ENCODE results near the gene STIL.

The STIL gene

GRCh38 chr1:47332779-47333577 is 19.0 kb upstream of the STIL start:
- no peak for TF ChIP-seq ZNF274 (IDR thresholded peaks at IDR 0.05; ENCODE audit: low read depth, low read length)
- TF ChIP-seq YY1 (IDR thresholded peaks at IDR 0.05; ENCODE audit: insufficient read depth, insufficient read length): no peak
- no peak for TF ChIP-seq SUZ12 (IDR thresholded peaks at IDR 0.05; ENCODE audit: extremely low read depth, insufficient read depth, insufficient read length)
- H3K4me1 ChIP-seq (ENCODE audit: insufficient read depth, insufficient read length): peaks cover 7% of the 10 kb centered on the region
- no peaks in the 10 kb centered on the region for H3K9me3 ChIP-seq (ENCODE audit: insufficient read depth, low read length)
- no peak for DNase-seq (ENCODE audit: low read depth, low spot score)
- peak overlapping the region; percentile 99 for H3K9ac ChIP-seq (ENCODE audit: insufficient read length, low read depth)
- H3K36me3 ChIP-seq (ENCODE audit: insufficient read depth, insufficient read length, low read length): peaks cover 6% of the 10 kb centered on the region
- no peaks in the 10 kb centered on the region for H3K27me3 ChIP-seq (ENCODE audit: insufficient read depth, insufficient read length)
- peak overlapping the region; percentile 92 for H3K4me3 ChIP-seq (ENCODE audit: insufficient read length, low read depth)

GRCh38 chr1:47331875-47332274 is 17.9 kb upstream of the STIL start:
- DNase-seq (ENCODE audit: low read depth, low spot score): no peak
- peak overlapping the region; percentile 99 for H3K9ac ChIP-seq (ENCODE audit: insufficient read length, low read depth)
- H3K36me3 ChIP-seq (ENCODE audit: insufficient read depth, insufficient read length, low read length): peaks cover 6% of the 10 kb centered on the region
- H3K4me1 ChIP-seq (ENCODE audit: insufficient read depth, insufficient read length): peaks cover 7% of the 10 kb centered on the region
- TF ChIP-seq SUZ12 (IDR thresholded peaks at IDR 0.05; ENCODE audit: extremely low read depth, insufficient read depth, insufficient read length) (no peak), YY1 (IDR thresholded peaks at IDR 0.05; ENCODE audit: insufficient read depth, insufficient read length) (no peak), ZNF274 (IDR thresholded peaks at IDR 0.05; ENCODE audit: low read depth, low read length) (no peak)
- no peaks in the 10 kb centered on the region for H3K9me3 ChIP-seq (ENCODE audit: insufficient read depth, low read length)
- no peak overlapping the region for H3K4me3 ChIP-seq (ENCODE audit: insufficient read length, low read depth)
- H3K27me3 ChIP-seq (ENCODE audit: insufficient read depth, insufficient read length): no peaks in the 10 kb centered on the region

- no peak for TF ChIP-seq SUZ12 (IDR thresholded peaks at IDR 0.05; ENCODE audit: extremely low read depth, insufficient read depth, insufficient read length)
- no peak for TF ChIP-seq YY1 (IDR thresholded peaks at IDR 0.05; ENCODE audit: insufficient read depth, insufficient read length)
- TF ChIP-seq ZNF274 (IDR thresholded peaks at IDR 0.05; ENCODE audit: low read depth, low read length): no peak
- H3K27me3 ChIP-seq (ENCODE audit: insufficient read depth, insufficient read length): no peaks in the 10 kb centered on the region
- H3K36me3 ChIP-seq (ENCODE audit: insufficient read depth, insufficient read length, low read length): no peaks in the 10 kb centered on the region
- H3K4me1 ChIP-seq (ENCODE audit: insufficient read depth, insufficient read length): peaks cover 7% of the 10 kb centered on the region
- no peak overlapping the region for H3K4me3 ChIP-seq (ENCODE audit: insufficient read length, low read depth)
- no peak overlapping the region for H3K9ac ChIP-seq (ENCODE audit: insufficient read length, low read depth)
- no peaks in the 10 kb centered on the region for H3K9me3 ChIP-seq (ENCODE audit: insufficient read depth, low read length)
- DNase-seq (ENCODE audit: low read depth, low spot score): no peak
These were observed 16.3 kb upstream of the STIL start for GRCh38 chr1:47330212-47330611.

- DNase-seq (ENCODE audit: low read depth, low spot score): no peak
- no peaks in the 10 kb centered on the region for H3K27me3 ChIP-seq (ENCODE audit: insufficient read depth, insufficient read length)
These were observed 15.0 kb upstream of the STIL start for GRCh38 chr1:47328992-47329391.

GRCh38 chr1:47326271-47326670 is 12.3 kb upstream of the STIL start:
- no peak for DNase-seq (ENCODE audit: low read depth, low spot score)
- H3K27me3 ChIP-seq (ENCODE audit: insufficient read depth, insufficient read length): no peaks in the 10 kb centered on the region

More at GRCh38 chr1:47328992-47329391, 15.0 kb upstream of the STIL start:
- Histone ChIP-seq H3K9ac (ENCODE audit: insufficient read length, low read depth) (no peak overlapping the region), H3K9me3 (ENCODE audit: insufficient read depth, low read length) (no peaks in the 10 kb centered on the region), H3K36me3 (ENCODE audit: insufficient read depth, insufficient read length, low read length) (no peaks in the 10 kb centered on the region), H3K4me3 (ENCODE audit: insufficient read length, low read depth) (no peak overlapping the region), H3K4me1 (ENCODE audit: insufficient read depth, insufficient read length) (peaks cover 7% of the 10 kb centered on the region)
- TF ChIP-seq YY1 (IDR thresholded peaks at IDR 0.05; ENCODE audit: insufficient read depth, insufficient read length) (no peak), SUZ12 (IDR thresholded peaks at IDR 0.05; ENCODE audit: extremely low read depth, insufficient read depth, insufficient read length) (no peak), ZNF274 (IDR thresholded peaks at IDR 0.05; ENCODE audit: low read depth, low read length) (no peak)

GRCh38 chr1:47325528-47325927 is 11.6 kb upstream of the STIL start:
- no peaks in the 10 kb centered on the region for H3K4me1 ChIP-seq (ENCODE audit: insufficient read depth, insufficient read length)
- no peak overlapping the region for H3K4me3 ChIP-seq (ENCODE audit: insufficient read length, low read depth)
- no peaks in the 10 kb centered on the region for H3K27me3 ChIP-seq (ENCODE audit: insufficient read depth, insufficient read length)
- no peak overlapping the region for H3K9ac ChIP-seq (ENCODE audit: insufficient read length, low read depth)
- no peak for TF ChIP-seq SUZ12 (IDR thresholded peaks at IDR 0.05; ENCODE audit: extremely low read depth, insufficient read depth, insufficient read length)
- TF ChIP-seq ZNF274 (IDR thresholded peaks at IDR 0.05; ENCODE audit: low read depth, low read length): no peak
- TF ChIP-seq YY1 (IDR thresholded peaks at IDR 0.05; ENCODE audit: insufficient read depth, insufficient read length): no peak
- no peaks in the 10 kb centered on the region for H3K9me3 ChIP-seq (ENCODE audit: insufficient read depth, low read length)
- DNase-seq (ENCODE audit: low read depth, low spot score): no peak
- no peaks in the 10 kb centered on the region for H3K36me3 ChIP-seq (ENCODE audit: insufficient read depth, insufficient read length, low read length)

More at GRCh38 chr1:47326271-47326670, 12.3 kb upstream of the STIL start:
- TF ChIP-seq ZNF274 (IDR thresholded peaks at IDR 0.05; ENCODE audit: low read depth, low read length): no peak
- no peak for TF ChIP-seq SUZ12 (IDR thresholded peaks at IDR 0.05; ENCODE audit: extremely low read depth, insufficient read depth, insufficient read length)
- no peak for TF ChIP-seq YY1 (IDR thresholded peaks at IDR 0.05; ENCODE audit: insufficient read depth, insufficient read length)
- Histone ChIP-seq H3K36me3 (ENCODE audit: insufficient read depth, insufficient read length, low read length) (no peaks in the 10 kb centered on the region), H3K9ac (ENCODE audit: insufficient read length, low read depth) (no peak overlapping the region), H3K9me3 (ENCODE audit: insufficient read depth, low read length) (no peaks in the 10 kb centered on the region), H3K4me1 (ENCODE audit: insufficient read depth, insufficient read length) (no peaks in the 10 kb centered on the region), H3K4me3 (ENCODE audit: insufficient read length, low read depth) (no peak overlapping the region)

GRCh38 chr1:47324682-47325081 is 10.7 kb upstream of the STIL start:
- DNase-seq (ENCODE audit: low read depth, low spot score): no peak
- no peak for TF ChIP-seq SUZ12 (IDR thresholded peaks at IDR 0.05; ENCODE audit: extremely low read depth, insufficient read depth, insufficient read length)
- no peak for TF ChIP-seq YY1 (IDR thresholded peaks at IDR 0.05; ENCODE audit: insufficient read depth, insufficient read length)
- no peak for TF ChIP-seq ZNF274 (IDR thresholded peaks at IDR 0.05; ENCODE audit: low read depth, low read length)
- no peak overlapping the region for H3K9ac ChIP-seq (ENCODE audit: insufficient read length, low read depth)

More at GRCh38 chr1:47324682-47325081, 10.7 kb upstream of the STIL start:
- Histone ChIP-seq H3K27me3 (ENCODE audit: insufficient read depth, insufficient read length) (no peaks in the 10 kb centered on the region), H3K9me3 (ENCODE audit: insufficient read depth, low read length) (no peaks in the 10 kb centered on the region), H3K4me1 (ENCODE audit: insufficient read depth, insufficient read length) (no peaks in the 10 kb centered on the region), H3K36me3 (ENCODE audit: insufficient read depth, insufficient read length, low read length) (no peaks in the 10 kb centered on the region), H3K4me3 (ENCODE audit: insufficient read length, low read depth) (no peak overlapping the region)
